ENCODE measurements around the gene TP73.
A peak's percentile ranks its signal among the peaks of the same experiment; 100 is the strongest.

Gene TP73

GRCh38 chr1:3678361-3679097 lies 26.2 kb downstream of the TP73 start:
- ChIA-PET POLR2A (no interaction called here), CTCF (interaction anchor here (2.4 to 2.5 kb wide), 2 partner anchors 9 to 12 kb away, joined by 8 to 23 read pairs; no protein-coding TSS in a partner anchor)
- TF ChIP-seq CTCF (IDR thresholded peaks at IDR 0.05; ENCODE audit: control extremely low read depth, extremely low read depth, low read depth, missing control alignments): peak; percentile 5
- no peak for DNase-seq (ENCODE audit: extremely low spot score)

GRCh38 chr1:3679098-3679555 lies 26.8 kb downstream of the TP73 start:
- CTCF ChIA-PET: no interaction called here
- DNase-seq (ENCODE audit: extremely low spot score): no peak
- POLR2A ChIA-PET: no interaction called here
- no peak for TF ChIP-seq CTCF (IDR thresholded peaks at IDR 0.05; ENCODE audit: control extremely low read depth, extremely low read depth, low read depth, missing control alignments)

GRCh38 chr1:3679799-3680453 lies 27.6 kb downstream of the TP73 start:
- CTCF ChIA-PET: no interaction called here
- TF ChIP-seq CTCF (IDR thresholded peaks at IDR 0.05; ENCODE audit: control extremely low read depth, extremely low read depth, low read depth, missing control alignments): no peak
- POLR2A ChIA-PET: no interaction called here
- no peak for DNase-seq (ENCODE audit: extremely low spot score)

- TF ChIP-seq CTCF (IDR thresholded peaks at IDR 0.05; ENCODE audit: control extremely low read depth, extremely low read depth, low read depth, missing control alignments): no peak
- no peak for DNase-seq (ENCODE audit: extremely low spot score)
- ChIA-PET POLR2A (no interaction called here), CTCF (interaction anchor here (1.2 to 1.4 kb wide), 2 partner anchors 8 to 14 kb away, joined by 3 to 4 read pairs; no protein-coding TSS in a partner anchor)
These were observed 28.3 kb downstream of the TP73 start for GRCh38 chr1:3680488-3681230.

GRCh38 chr1:3681231-3681897 lies 29.0 kb downstream of the TP73 start:
- POLR2A ChIA-PET: no interaction called here
- CTCF ChIA-PET: interaction anchor here (1.2 to 1.4 kb wide), 2 partner anchors 9 to 14 kb away, joined by 3 to 4 read pairs; no protein-coding TSS in a partner anchor
- no peak for TF ChIP-seq CTCF (IDR thresholded peaks at IDR 0.05; ENCODE audit: control extremely low read depth, extremely low read depth, low read depth, missing control alignments)
- no peak for DNase-seq (ENCODE audit: extremely low spot score)
